GM12874 (cell line): ENCODE results near the gene ANKLE2.

Experiments
- CTCF ChIP-seq: IDR thresholded peaks from 2 replicates; pipeline ENCODE4 v1.5.1; 2011; ENCODE audit warnings: low read depth, mild to moderate bottlenecking, control low read depth, low read length, moderate library complexity; ENCODE audit not compliant: insufficient read depth

The ANKLE2 gene

GRCh38 chr12:132717011-132717410, 44.6 kb downstream of the ANKLE2 start:
- no peak for TF ChIP-seq CTCF

GRCh38 chr12:132716356-132716755, 45.3 kb downstream of the ANKLE2 start:
- no peak for TF ChIP-seq CTCF

GRCh38 chr12:132715874-132716273, 45.8 kb downstream of the ANKLE2 start:
- TF ChIP-seq CTCF = no peak

GRCh38 chr12:132713123-132713522, 48.5 kb downstream of the ANKLE2 start:
- no peak for TF ChIP-seq CTCF

- no peak for TF ChIP-seq CTCF
Observed at GRCh38 chr12:132711080-132711843, 50.4 kb downstream of the ANKLE2 start.

- TF ChIP-seq CTCF = no peak
Observed at GRCh38 chr12:132710405-132711079, 51.1 kb downstream of the ANKLE2 start, which contains the start of gene PGAM5. Gene PGAM5, plus strand, starts transcription at chr12:132710842. Its CDS starts 35 bp downstream, at chr12:132710877.

- no peak for TF ChIP-seq CTCF
Observed at GRCh38 chr12:132710043-132710404, 51.6 kb downstream of the ANKLE2 start.
